Measurements from ENCODE around the gene NR2F6. TPM values are rescaled to one million over a fixed set of nuclear protein-coding genes. Genes with fewer than 3 reads are reported as not detected.

NR2F6 gene
- total RNA-seq, 4 donors from 2014 or later: 57.2 to 119 (median 83.6) TPM

DNA sequence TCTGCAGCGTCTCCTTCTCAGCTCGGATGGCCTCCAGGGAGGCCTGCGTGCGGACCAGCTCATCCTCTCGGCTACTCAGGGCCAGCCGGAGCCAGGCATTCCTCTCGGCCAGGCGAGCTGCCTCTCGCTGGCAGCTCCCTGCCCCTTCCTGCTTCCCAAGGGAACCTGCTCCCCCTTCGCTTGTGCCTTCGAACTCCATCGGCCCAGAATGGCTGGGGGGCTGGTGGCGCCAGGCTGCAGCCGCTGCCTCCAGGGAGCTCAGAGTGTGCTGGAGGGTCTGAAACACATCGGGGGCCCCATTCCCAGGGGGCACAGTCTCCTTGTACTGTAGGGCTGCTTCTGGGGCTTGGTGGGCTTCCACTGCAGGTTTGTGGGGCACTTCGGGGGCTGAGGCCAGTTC, 16.8 kb upstream of the NR2F6 start:
- no peak for TF ChIP-seq POLR2A (IDR thresholded peaks at IDR 0.05)
- no peak for TF ChIP-seq CTCF (IDR thresholded peaks at IDR 0.05)

DNA sequence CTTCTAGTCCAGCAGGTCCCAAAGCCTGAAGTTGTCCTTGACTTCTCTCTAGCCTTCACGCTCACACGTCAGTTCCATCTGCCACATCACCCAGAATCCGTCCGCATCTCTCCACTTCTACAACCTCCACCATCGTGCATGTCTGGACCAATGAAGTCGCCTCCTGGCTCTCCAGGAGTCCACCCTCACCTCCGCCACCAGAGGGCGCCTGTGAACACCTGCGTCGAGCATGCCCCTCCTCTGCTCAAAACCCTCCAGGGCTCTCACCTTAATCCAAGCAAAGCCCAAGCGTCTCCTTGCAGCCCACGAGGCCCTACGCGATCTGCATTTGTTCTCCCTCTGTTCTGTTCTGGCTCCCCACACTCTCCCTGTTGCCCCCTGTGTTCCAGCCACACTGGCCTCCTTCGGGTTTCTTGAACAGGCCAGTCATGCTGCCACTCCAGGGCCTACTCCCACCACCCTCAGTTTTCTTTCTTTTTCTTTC, 15.2 kb upstream of the NR2F6 start:
- H3K4me3 ChIP-seq (ENCODE audit: low read depth, poor library complexity, severe bottlenecking): no peak overlapping the region
- TF ChIP-seq CTCF (IDR thresholded peaks at IDR 0.05) (peak in 1 of 3 donors; percentile 86), POLR2A (IDR thresholded peaks at IDR 0.05) (no peak)
- intact Hi-C loops (cut with DNase I; ENCODE audit: low total_unique reads): no loop called here
- DNase-seq (ENCODE audit: low spot score in 2 of 2): peak; percentile 67 to 96
- WGBS, 2 donors: 15 to 20% methylated on average over 15 of the region's 15 CpGs

More for the DNA sequence above, 16.8 kb upstream of the NR2F6 start:
- no peak for DNase-seq (ENCODE audit: low spot score in 2 of 2)
- no peak overlapping the region for H3K4me3 ChIP-seq (ENCODE audit: low read depth, poor library complexity, severe bottlenecking)
- intact Hi-C loops (cut with DNase I; ENCODE audit: low total_unique reads): no loop called here
- WGBS, 2 donors: 66 to 69% methylated on average over 13 to 16 of the region's 16 CpGs

DNA sequence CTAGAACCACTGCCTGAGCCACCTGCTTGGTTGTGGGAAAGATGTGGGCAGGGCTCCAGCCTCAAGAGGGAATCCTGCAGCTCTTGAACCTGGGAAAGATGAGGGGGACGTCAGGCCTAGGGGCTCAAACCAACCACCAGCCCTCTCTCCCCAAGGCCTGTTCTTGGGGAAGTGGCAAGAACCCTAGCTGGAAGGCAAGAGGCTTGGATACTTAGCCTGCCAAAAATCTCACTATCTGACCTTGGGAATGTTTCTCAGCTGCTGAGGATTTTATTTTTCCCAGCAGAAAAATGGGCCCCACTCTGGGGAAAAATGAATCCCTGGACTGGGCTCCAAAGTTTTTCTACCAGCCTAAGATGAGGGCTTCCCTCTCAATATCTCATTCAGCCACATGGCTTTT, 14.2 kb upstream of the NR2F6 start:
- no peak overlapping the region for H3K4me3 ChIP-seq (ENCODE audit: low read depth, poor library complexity, severe bottlenecking)
- intact Hi-C loops (cut with DNase I; ENCODE audit: low total_unique reads): no loop called here
- DNase-seq (ENCODE audit: low spot score in 2 of 2): no peak
- no peak for TF ChIP-seq CTCF (IDR thresholded peaks at IDR 0.05)
- TF ChIP-seq POLR2A (IDR thresholded peaks at IDR 0.05): no peak
- WGBS, 2 donors: 67 to 81% methylated on average over 1 of the region's 1 CpG

GRCh38 chr19:17259118-17259780, 13.5 kb upstream of the NR2F6 start:
- no peak overlapping the region for H3K4me3 ChIP-seq (ENCODE audit: low read depth, poor library complexity, severe bottlenecking)
- intact Hi-C loops (cut with DNase I; ENCODE audit: low total_unique reads): no loop called here
- WGBS, 2 donors: 92 to 94% methylated on average over 9 of the region's 9 CpGs
- no peak for DNase-seq (ENCODE audit: low spot score in 2 of 2)
- TF ChIP-seq POLR2A (IDR thresholded peaks at IDR 0.05): no peak
- TF ChIP-seq CTCF (IDR thresholded peaks at IDR 0.05): no peak

DNA sequence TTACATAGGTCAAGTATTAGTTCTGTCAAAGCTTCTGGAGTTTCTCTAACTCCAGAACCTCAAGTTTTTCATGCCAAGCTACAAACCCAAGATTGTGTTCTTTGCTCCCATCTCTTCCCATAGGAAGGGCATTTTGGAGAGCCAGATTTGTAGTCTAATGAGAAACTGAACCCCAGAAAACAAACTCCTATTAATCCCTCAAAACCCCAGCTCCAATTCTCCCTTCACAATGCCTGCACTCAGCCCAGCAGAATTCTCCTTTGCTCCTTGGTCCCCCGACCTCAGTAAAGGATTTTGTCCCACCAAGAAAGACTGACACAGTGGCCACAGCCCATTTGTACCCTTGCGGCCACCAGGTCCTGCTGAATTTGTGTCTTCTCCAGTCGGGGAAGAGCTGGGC, 10.4 kb upstream of the NR2F6 start:
- H3K4me3 ChIP-seq (ENCODE audit: low read depth, poor library complexity, severe bottlenecking): no peak overlapping the region
- TF ChIP-seq POLR2A (IDR thresholded peaks at IDR 0.05) (no peak), CTCF (IDR thresholded peaks at IDR 0.05) (no peak)
- DNase-seq (ENCODE audit: low spot score in 2 of 2): no peak
- intact Hi-C loops (cut with DNase I; ENCODE audit: low total_unique reads): no loop called here
- WGBS, 2 donors: 81 to 85% methylated on average over 3 of the region's 3 CpGs

DNA sequence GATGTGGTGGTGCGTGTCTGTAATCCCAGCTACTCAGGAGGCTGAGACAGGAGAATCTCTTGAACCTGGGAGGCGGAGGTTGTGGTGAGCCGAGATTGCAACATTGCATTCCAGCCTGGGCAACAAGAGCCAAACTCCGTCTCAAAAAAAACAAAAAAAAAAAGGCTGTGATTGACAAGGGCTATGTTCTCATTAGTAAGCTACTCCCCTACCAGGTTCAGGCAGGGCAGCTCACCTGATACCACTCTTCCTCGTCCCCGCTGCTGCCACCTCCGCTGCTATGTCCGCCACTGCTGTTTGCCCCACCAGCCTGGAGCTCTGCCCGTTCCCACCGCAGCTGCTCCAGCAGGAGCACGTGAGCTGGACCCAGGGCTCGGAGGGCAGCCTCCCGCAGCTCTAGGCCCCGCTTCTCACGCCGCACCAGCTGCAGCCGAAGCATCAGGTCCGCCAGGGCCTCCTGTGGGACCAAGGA, 9.5 kb upstream of the NR2F6 start:
- TF ChIP-seq POLR2A (IDR thresholded peaks at IDR 0.05) (no peak), CTCF (IDR thresholded peaks at IDR 0.05) (no peak)
- 70 to 74% methylated on average over 18 of the region's 18 CpGs for WGBS, 2 donors
- H3K4me3 ChIP-seq (ENCODE audit: low read depth, poor library complexity, severe bottlenecking): no peak overlapping the region
- intact Hi-C loops (cut with DNase I; ENCODE audit: low total_unique reads): no loop called here
- DNase-seq (ENCODE audit: low spot score in 2 of 2): no peak

All from lower leg skin (tissue), 4 donors.